Neural progenitor cell (in vitro differentiated cells): ENCODE measurements around the gene PRSS33. TPM values are rescaled to one million over a fixed set of nuclear protein-coding genes. Genes with fewer than 3 reads are reported as not detected.

Source experiments
- DNase-seq: peaks from one replicate; pipeline ENCODE4 v3.0.0-alpha.2; 2016; ENCODE audit warnings: low spot score
- H2AFZ ChIP-seq: fragments of 200-600 bp; sonication (generic); replicated peaks from 2 replicates; pipeline ENCODE4 v1.6.1; 2016; ENCODE audit warnings: antibody characterized with exemption
- H3F3A ChIP-seq: fragments of 200-600 bp; sonication (generic); 2 replicates; pipeline ENCODE4 v1.6.1; 2016; ENCODE audit warnings: antibody characterized with exemption, low read depth
- H3K27ac ChIP-seq: fragments of 200-600 bp; sonication (generic); 2 replicates; pipeline ENCODE4 v1.5.1; 2016; ENCODE audit warnings: mild to moderate bottlenecking
- H3K27me3 ChIP-seq: fragments of 200-600 bp; sonication (generic); 2 replicates; pipeline ENCODE4 v1.6.1; 2016; ENCODE audit warnings: mild to moderate bottlenecking, moderate library complexity
- H3K36me3 ChIP-seq: fragments of 200-600 bp; sonication (generic); 2 replicates; pipeline ENCODE4 v1.5.1; 2016
- H3K4me1 ChIP-seq: fragments of 200-600 bp; sonication (generic); 2 replicates; pipeline ENCODE4 v1.6.1; 2016; ENCODE audit warnings: mixed run types
- H3K4me2 ChIP-seq: fragments of 200-600 bp; sonication (generic); 2 replicates; pipeline ENCODE4 v1.6.1; 2016
- H3K4me3 ChIP-seq: fragments of 200-600 bp; sonication (generic); 2 replicates; pipeline ENCODE4 v1.5.1; 2016
- H3K79me2 ChIP-seq: fragments of 200-600 bp; sonication (generic); 2 replicates; pipeline ENCODE4 v1.6.1; 2016; ENCODE audit warnings: low read depth
- H3K9ac ChIP-seq: fragments of 200-600 bp; sonication (generic); 2 replicates; pipeline ENCODE4 v1.6.1; 2016
- H3K9me3 ChIP-seq: fragments of 200-600 bp; sonication (generic); 2 replicates; pipeline ENCODE4 v1.5.1; 2016; ENCODE audit warnings: low read depth
- H4K20me1 ChIP-seq: fragments of 200-600 bp; sonication (generic); 2 replicates; pipeline ENCODE4 v1.6.1; 2016; ENCODE audit warnings: low read depth
- H3K27ac Mint-ChIP-seq: 3 replicates; pipeline ENCODE4 v1.8.0; 2021; ENCODE audit warnings: mixed read lengths
- H3K27me3 Mint-ChIP-seq: 2 replicates; pipeline ENCODE4 v1.8.0; 2022; ENCODE audit warnings: low read depth, mild to moderate bottlenecking, inconsistent platforms, moderate library complexity, mixed read lengths; ENCODE audit not compliant: insufficient read depth
- H3K36me3 Mint-ChIP-seq: 3 replicates; pipeline ENCODE4 v1.8.0; 2021; ENCODE audit warnings: mixed read lengths
- H3K4me1 Mint-ChIP-seq: 3 replicates; pipeline ENCODE4 v1.8.0; 2021; ENCODE audit warnings: mixed read lengths
- H3K4me3 Mint-ChIP-seq: 3 replicates; pipeline ENCODE4 v1.8.0; 2021; ENCODE audit warnings: mild to moderate bottlenecking, moderate library complexity, mixed read lengths
- H3K9me3 Mint-ChIP-seq: 3 replicates; pipeline ENCODE4 v1.8.0; 2020; ENCODE audit warnings: mixed read lengths
- EZH2 ChIP-seq: fragments of 200-600 bp; sonication (generic); IDR thresholded peaks from 2 replicates; pipeline ENCODE4 v1.6.1; 2017; ENCODE audit warnings: antibody characterized with exemption, mild to moderate bottlenecking, moderate library complexity
- EZH2phosphoT487 ChIP-seq: fragments of 200-600 bp; sonication (generic); IDR thresholded peaks from 2 replicates; pipeline ENCODE4 v1.6.1; 2017; ENCODE audit warnings: antibody characterized with exemption
- total RNA-seq: library from RNA; depleted of rRNA; stranded (reverse); fragments of >200 nt; gene quantifications from 2 replicates; pipeline ENCODE4 v1.2.3, GENCODE V29; 2015; ENCODE audit warnings: low replicate concordance
- TF ChIP-seq, protein P1 (sequence below): fragments of 200-600 bp; sonication (generic); IDR thresholded peaks from 2 replicates; pipeline ENCODE4 v1.5.1; 2017; ENCODE audit warnings: antibody characterized with exemption, mild to moderate bottlenecking

PRSS33 gene
- total RNA-seq, 1 donor from 2014 or later: 0.73 TPM

DNA sequence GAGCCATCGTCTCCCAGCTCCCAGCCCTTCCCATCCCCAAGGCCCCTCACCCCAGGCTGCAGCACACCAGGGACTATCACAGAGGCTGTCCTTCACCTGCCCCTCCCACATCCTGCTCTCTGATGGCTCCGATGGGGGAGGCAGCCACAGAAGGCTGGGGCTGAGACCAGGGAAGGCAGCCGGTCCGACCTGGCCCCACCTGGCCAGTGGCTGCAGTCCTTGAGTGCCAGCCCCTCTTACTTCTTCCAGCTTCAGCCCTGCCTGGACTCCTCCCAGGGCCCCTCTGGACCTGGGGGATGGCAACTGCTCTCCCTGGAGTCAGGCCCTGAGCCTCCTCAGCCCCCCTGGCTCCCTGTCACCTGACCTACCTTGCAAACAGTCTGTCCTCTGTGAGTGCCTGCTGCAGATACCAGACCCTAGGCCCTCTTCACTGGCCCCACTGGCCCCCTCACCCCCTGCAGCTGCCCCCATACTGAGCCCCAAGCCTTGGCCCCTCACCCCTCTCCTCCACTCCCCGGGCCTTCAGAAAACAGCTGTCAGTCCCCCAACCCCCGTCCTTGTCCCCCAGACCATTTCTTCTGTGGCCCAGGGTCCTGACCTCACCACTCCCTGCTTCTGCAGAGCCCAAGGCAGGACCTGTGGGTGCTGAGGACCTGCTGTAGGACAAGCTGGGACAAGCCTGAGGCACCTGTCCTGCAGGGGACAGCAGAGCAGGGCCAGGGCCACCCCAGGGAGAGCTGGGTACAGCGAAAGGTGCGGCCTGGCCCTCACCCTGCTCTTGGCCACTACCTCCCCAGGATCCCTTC lies 47.5 kb downstream of the PRSS33 start:
- DNase-seq: no peak
- Mint-ChIP-seq H3K36me3 (no peaks in the 10 kb centered on the region), H3K27ac (peak overlapping the region; percentile 88)

DNA sequence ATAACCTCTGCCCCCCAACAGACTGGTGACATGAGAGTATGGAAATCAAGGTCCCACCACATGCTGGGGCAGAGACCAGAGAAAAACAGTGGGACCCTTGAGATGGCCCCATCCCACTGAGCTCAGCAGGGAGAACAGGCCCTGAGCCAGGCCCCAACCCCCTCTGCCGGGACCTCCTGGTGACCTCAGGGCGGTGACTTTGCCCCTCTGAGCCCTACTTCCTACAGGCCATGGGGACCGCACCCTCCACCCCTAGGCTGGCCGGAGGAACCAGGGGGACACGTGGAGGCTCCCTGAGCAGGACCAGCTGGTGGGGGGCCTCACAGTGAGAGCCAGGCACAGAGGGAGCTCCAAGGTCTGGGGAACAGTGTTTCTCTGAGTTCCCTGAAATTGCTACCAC lies 48.7 kb downstream of the PRSS33 start:
- H3K9ac ChIP-seq: no peak overlapping the region
- no peak for TF ChIP-seq EZH2phosphoT487
- no peak overlapping the region for H2AFZ ChIP-seq
- H3K4me2 ChIP-seq: no peak overlapping the region
- Mint-ChIP-seq H3K9me3 (no peaks in the 10 kb centered on the region), H3K27ac (peak overlapping the region; percentile 42), H3K27me3 (no peaks in the 10 kb centered on the region), H3K4me3 (peak overlapping the region; percentile 38), H3K4me1 (peaks cover 3% of the 10 kb centered on the region), H3K36me3 (no peaks in the 10 kb centered on the region)
- no peaks in the 10 kb centered on the region for H3F3A ChIP-seq
- no peaks in the 10 kb centered on the region for H3K27me3 ChIP-seq
- no peak overlapping the region for H3K4me3 ChIP-seq
- no peak for DNase-seq
- H4K20me1 ChIP-seq: no peaks in the 10 kb centered on the region
- H3K4me1 ChIP-seq: peaks cover 3% of the 10 kb centered on the region
- no peaks in the 10 kb centered on the region for H3K9me3 ChIP-seq
- H3K79me2 ChIP-seq: no peaks in the 10 kb centered on the region
- no peak overlapping the region for H3K27ac ChIP-seq
- H3K36me3 ChIP-seq: no peaks in the 10 kb centered on the region

More for the DNA sequence above, 47.5 kb downstream of the PRSS33 start:
- H3F3A ChIP-seq: no peaks in the 10 kb centered on the region
- H3K9me3 Mint-ChIP-seq: no peaks in the 10 kb centered on the region
- H3K79me2 ChIP-seq: no peaks in the 10 kb centered on the region
- peaks cover 3% of the 10 kb centered on the region for H3K4me1 Mint-ChIP-seq
- H3K9me3 ChIP-seq: no peaks in the 10 kb centered on the region
- H3K27ac ChIP-seq: no peak overlapping the region
- no peak overlapping the region for H3K4me3 Mint-ChIP-seq
- no peak overlapping the region for H3K4me2 ChIP-seq
- no peak overlapping the region for H3K9ac ChIP-seq
- H3K4me3 ChIP-seq: no peak overlapping the region
- no peaks in the 10 kb centered on the region for H3K27me3 ChIP-seq
- H3K27me3 Mint-ChIP-seq: no peaks in the 10 kb centered on the region
- peaks cover 3% of the 10 kb centered on the region for H3K4me1 ChIP-seq
- H4K20me1 ChIP-seq: no peaks in the 10 kb centered on the region
- H3K36me3 ChIP-seq: no peaks in the 10 kb centered on the region
- TF ChIP-seq EZH2phosphoT487 (no peak), EZH2 (no peak)
- TF ChIP-seq, protein P1, sequence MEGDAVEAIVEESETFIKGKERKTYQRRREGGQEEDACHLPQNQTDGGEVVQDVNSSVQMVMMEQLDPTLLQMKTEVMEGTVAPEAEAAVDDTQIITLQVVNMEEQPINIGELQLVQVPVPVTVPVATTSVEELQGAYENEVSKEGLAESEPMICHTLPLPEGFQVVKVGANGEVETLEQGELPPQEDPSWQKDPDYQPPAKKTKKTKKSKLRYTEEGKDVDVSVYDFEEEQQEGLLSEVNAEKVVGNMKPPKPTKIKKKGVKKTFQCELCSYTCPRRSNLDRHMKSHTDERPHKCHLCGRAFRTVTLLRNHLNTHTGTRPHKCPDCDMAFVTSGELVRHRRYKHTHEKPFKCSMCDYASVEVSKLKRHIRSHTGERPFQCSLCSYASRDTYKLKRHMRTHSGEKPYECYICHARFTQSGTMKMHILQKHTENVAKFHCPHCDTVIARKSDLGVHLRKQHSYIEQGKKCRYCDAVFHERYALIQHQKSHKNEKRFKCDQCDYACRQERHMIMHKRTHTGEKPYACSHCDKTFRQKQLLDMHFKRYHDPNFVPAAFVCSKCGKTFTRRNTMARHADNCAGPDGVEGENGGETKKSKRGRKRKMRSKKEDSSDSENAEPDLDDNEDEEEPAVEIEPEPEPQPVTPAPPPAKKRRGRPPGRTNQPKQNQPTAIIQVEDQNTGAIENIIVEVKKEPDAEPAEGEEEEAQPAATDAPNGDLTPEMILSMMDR: no peak
- H2AFZ ChIP-seq: no peak overlapping the region

DNA sequence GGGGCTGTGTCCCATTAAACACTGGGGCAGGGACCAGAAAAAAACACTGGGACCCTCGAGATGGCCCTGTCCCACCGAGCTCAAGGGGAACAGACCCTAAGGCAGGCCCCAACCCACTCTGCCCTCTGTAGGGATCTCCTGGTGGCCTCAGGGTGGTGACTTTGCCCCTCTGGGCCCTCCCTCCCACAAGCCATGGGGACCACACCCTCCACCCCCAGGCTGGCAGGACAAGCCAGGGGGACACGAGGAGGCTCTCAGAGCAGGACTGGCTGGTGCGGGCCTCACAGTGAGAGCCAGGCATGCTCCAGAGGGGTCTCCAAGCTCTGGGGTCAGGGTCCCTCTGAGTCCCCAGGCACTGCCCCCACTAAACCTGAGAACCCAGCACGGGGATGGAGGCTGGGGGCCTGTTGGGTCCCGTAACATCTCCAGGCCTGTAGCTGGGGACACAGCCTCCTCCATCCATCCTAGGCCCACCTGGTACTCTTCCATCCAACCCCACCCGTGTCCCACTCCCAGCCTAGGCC lies 49.4 kb downstream of the PRSS33 start:
- Histone ChIP-seq H3F3A (no peaks in the 10 kb centered on the region), H4K20me1 (no peaks in the 10 kb centered on the region), H3K9ac (no peak overlapping the region), H3K79me2 (no peaks in the 10 kb centered on the region), H3K4me2 (no peak overlapping the region), H3K4me1 (peaks cover 3% of the 10 kb centered on the region), H3K27me3 (no peaks in the 10 kb centered on the region), H3K36me3 (no peaks in the 10 kb centered on the region), H3K9me3 (no peaks in the 10 kb centered on the region), H3K27ac (no peak overlapping the region), H3K4me3 (no peak overlapping the region), H2AFZ (no peak overlapping the region)
- Mint-ChIP-seq H3K4me1 (peaks cover 3% of the 10 kb centered on the region), H3K36me3 (no peaks in the 10 kb centered on the region), H3K27me3 (no peaks in the 10 kb centered on the region), H3K9me3 (no peaks in the 10 kb centered on the region), H3K4me3 (peak overlapping the region; percentile 38), H3K27ac (peak overlapping the region; percentile 42)
- TF ChIP-seq EZH2: no peak
- TF ChIP-seq, protein P1: no peak
- TF ChIP-seq EZH2phosphoT487: no peak
- no peak for DNase-seq

DNA sequence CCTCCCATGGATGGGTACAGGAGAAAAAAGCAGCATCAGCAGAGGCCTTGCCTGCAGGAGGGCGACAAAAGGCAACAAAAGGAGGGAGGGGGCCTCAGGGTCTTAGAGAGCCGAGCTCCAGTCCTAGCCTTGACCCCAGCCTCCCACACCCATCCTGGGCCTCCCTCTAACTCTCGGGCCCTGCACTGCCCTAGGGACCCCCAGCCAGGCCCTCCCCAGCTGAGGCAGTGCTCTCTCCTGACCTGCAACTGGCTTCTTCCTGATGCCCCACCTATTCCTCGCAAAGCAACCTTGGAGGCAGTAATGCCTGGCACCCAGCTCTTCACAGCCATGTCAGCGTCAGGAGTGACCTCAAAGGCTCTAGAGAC lies 50.1 kb downstream of the PRSS33 start:
- H3F3A ChIP-seq: no peaks in the 10 kb centered on the region
- no peaks in the 10 kb centered on the region for H3K36me3 ChIP-seq
- H3K36me3 Mint-ChIP-seq: no peaks in the 10 kb centered on the region
- no peaks in the 10 kb centered on the region for H3K27me3 Mint-ChIP-seq
- H3K27ac Mint-ChIP-seq: no peak overlapping the region
- H3K9me3 Mint-ChIP-seq: no peaks in the 10 kb centered on the region
- no peak overlapping the region for H3K27ac ChIP-seq
- no peak overlapping the region for H3K4me2 ChIP-seq
- peaks cover 3% of the 10 kb centered on the region for H3K4me1 ChIP-seq
- no peak overlapping the region for H3K9ac ChIP-seq
- no peak overlapping the region for H3K4me3 ChIP-seq
- H3K4me3 Mint-ChIP-seq: no peak overlapping the region
- H3K79me2 ChIP-seq: no peaks in the 10 kb centered on the region
- no peak overlapping the region for H2AFZ ChIP-seq
- peaks cover 3% of the 10 kb centered on the region for H3K4me1 Mint-ChIP-seq
- H3K9me3 ChIP-seq: no peaks in the 10 kb centered on the region
- no peaks in the 10 kb centered on the region for H3K27me3 ChIP-seq
- no peak for DNase-seq
- TF ChIP-seq EZH2 (no peak), EZH2phosphoT487 (no peak)
- TF ChIP-seq, protein P1: no peak
- no peaks in the 10 kb centered on the region for H4K20me1 ChIP-seq
